Islet precursor cell (in vitro differentiated cells): ENCODE results near the gene ZSWIM3.
"Not testable (repeated sequence)": the region's sequence is repeated elsewhere in the genome, so short reads cannot be mapped to it uniquely, and the experiment has no call there.

Experiments
- DNase-seq: peaks from one replicate; pipeline ENCODE4 v3.0.0-alpha.2; 2018

Gene ZSWIM3

DNA sequence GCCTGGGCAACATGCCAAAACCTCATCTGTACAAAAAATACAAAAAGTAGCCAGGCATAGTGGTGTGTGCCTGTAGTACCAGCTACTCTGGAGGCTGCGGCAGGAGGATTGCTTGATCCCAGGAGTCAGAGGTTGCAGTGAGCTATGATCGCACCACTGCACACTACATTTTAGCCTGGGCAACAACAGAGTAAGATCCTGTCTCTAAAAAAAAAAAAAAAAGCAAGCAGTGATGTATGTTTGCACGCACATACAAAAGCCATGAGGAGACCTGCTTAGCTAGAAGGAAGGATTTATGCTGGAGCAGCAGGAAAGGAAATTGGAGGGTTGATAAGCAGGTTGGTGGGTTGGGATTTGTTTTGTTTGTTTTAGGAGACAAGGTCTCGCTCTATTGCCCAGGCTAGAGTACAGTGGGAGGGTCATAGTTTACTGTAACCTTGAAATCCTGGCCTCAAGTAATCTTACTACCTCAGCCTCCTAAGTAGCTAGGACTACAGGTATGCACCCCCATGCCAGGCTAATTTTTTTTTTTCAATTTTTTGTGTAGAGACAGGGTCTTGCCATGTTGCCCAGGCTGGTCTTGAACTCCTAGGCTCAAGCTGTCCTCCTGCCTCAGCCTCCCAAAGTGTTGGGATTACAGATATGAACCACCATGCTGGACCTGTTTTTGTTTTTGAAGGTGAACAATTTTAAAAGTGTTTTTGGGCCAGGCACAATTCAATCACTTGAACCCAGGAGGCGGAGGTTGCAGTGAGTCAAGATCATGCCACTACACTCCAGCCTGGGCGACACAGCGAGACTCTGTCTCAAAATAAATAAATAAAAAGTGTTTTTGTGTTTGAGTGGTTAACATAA lies 4.0 kb downstream of the ZSWIM3 start:
- no peak for DNase-seq

DNA sequence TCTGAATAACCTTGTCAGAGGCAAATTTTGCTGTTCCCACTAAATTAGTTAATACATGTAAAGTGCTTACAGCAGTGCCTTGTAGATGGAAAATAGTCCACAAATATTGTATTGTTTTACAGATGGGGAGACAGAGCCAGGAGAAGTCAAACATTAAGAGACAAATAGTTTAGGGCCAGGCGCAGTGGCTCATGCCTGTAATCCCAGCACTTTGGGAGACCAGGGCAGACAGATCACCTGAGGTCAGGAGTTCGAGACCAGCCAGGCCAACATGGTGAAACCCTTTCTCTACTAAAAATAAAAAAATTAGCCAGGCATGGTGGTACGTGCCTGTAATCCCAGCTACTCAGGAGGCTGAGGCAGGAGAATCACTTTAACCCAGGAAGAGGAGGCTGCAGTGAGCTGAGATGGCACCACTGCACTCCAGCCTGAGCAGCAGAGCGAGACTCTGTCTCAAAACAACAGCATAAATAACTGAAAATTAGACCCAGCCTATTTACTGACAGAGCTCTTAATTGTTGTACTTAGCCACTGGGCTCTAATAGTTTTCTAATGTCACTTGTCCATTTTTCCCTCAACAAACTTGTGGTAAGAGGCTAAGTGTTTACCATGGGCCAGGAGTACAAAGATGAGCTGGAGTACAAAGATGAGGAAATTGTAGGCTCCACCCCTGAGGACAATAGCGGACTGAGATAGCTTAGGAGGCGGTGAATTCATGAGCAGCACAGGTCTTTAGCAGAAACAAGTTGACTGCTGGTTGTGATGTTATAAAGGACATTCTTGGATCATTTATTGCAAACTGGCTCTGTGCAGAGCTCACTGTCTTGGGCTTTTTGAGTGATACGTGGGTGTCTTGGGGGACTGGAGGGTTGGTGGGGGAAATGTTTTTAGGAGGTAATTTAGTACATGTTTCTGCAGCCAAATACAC lies 6.4 kb downstream of the ZSWIM3 start:
- no peak for DNase-seq

DNA sequence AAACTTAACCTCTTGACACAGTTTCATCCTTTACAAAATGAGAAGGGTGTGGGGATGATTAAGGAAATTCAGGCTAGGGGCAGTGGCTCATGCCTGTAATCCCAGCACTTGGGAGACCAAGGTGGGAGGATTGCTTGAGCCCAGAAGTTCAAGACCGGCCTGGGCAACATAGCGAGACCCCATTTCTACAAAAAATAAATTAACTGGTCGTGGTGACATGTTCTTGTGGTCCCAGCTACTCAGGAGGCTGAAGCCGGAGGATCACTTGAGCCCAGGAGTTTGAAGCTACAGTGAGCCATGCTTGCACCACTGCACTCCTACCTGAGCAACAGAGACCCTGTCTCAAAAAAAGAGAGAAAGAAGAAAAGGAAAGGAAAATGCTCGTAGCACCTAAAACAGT lies 9.0 kb downstream of the ZSWIM3 start:
- DNase-seq: no peak

DNA sequence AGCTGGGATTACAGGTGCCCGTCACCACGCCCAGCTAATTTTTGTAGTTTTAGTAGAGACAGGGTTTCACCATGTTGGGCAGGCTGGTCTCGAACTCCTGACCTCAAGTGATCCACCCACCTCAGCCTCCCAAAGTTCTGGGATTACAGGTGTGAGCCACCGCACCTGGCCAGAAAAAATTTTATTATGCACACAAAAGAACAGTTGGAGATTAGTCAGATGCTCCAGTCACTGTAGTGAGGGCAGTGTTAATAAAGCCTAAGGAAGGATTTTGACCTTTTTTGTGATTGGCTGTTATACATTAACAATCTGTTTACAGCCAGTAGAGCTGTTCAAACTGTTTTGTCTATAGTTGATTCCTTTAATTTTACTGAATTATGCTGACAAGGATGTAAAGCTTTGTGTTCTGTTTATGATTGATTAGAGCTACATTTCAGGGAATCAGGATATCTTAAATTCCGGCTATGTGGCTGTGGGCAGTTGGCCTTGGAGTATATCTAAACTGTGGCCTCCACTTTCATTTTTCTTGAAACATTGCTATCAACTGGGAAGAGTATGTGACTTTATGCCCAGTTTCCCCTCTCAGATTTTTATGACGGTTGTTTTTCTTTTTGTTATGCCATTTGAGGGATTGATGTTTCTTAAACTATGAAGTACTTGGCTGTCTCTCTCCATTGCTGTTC lies 9.9 kb downstream of the ZSWIM3 start:
- DNase-seq: no peak

DNA sequence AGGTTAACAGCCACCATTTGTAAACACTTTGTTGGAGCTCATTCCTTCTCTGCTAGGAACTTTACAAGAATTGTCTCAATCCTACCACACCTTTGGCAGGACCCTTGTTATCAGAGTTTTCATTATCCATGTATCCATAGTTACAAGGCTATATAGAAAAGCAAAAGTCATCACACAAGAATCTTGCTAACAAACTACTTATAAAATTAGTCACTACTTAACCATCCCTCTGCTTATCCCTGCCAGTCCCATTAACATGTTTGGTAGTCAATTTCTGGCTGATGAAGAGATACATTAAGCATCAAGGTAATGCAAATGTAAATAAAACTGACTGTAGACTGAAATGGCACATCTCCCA lies 10.4 kb downstream of the ZSWIM3 start:
- DNase-seq: no peak

DNA sequence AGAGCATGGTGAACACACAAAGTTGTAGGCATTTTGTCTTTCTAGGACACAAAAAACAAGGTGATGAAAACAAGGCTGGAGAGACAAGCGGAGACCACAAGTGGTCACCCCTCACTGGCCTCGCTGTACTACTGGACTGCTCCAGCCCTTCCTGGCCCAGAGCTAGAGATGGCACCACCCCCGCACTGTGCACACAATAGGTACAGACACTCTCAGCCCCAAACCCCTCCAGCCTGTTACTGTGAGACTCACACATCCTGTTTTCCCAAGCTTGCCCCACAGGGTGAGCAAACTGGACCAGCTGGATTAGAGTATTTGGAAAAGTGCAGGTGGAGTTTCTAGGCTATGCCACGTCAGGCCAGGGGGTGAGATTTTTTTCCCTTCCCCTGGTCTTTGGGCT lies 15.2 kb downstream of the ZSWIM3 start:
- DNase-seq: peak; percentile 71

DNA sequence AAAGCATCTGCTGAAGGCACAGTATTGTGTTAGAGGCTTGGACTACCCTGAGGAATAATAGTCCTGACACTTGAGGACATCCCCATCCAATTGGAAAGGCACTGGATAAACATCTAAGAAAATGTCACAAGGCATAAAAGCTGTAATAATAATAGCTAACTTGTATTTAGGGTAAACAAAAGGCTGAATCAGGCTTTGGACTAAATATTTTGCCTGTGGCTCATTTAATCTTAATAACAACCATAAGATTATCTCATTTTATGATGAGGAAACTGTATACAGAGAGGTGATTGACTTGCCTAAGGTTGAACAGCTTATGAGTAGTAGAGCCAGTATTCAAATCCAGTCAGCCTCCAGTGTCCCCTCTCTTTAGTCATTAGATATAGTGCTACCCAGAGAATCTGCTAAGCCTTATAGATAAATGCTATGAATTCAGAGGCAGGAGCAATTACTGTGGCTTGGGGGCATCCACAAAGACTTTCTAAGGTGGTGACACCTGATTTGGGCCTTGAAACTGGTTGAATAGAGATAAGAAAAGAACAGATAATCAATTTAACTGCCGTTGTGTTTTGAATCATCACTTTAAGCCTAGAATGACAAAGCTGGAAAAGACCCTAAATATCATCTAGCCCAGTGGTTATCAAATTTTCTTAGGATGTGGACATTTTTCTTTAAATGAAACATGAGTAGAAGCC lies 16.1 kb downstream of the ZSWIM3 start:
- no peak for DNase-seq

DNA sequence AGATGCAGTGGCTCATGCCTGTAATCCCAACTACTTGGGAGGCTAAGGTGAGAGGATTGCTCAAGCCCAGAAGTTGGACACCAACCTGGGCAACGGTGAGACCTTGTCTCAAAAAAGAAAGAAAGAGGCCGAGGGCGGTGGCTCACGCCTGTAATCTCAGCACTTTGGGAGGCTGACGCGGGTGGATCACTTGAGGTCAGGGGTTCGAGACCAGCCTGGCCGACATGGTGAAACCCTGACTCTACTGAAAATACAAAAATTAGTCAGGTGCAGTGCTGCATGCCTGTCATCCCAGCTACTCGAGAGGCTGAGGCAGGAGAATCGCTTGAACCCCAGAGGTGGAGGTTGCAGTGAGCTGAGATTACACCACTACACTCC lies 16.7 kb downstream of the ZSWIM3 start:
- not testable (repeated sequence) for DNase-seq

DNA sequence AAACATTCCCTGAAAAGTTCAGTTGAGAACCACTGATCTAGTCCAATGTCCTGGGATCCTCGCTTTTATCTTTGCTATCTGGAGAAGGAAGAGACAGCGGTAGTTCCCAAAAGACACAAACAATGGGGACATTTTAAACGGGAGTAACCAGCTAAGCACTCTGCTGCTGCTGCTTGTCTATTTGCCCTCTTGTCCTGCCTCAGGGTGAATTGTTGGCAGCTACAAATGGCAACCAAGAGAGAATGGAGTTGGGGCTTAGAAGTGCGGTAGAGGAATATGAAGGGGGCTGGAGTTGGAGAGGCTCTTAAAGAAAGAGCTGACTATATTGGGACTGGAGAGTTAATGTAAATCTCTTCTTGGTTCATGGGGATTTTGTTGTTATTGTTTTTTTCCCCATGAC lies 17.2 kb downstream of the ZSWIM3 start:
- DNase-seq: no peak

DNA sequence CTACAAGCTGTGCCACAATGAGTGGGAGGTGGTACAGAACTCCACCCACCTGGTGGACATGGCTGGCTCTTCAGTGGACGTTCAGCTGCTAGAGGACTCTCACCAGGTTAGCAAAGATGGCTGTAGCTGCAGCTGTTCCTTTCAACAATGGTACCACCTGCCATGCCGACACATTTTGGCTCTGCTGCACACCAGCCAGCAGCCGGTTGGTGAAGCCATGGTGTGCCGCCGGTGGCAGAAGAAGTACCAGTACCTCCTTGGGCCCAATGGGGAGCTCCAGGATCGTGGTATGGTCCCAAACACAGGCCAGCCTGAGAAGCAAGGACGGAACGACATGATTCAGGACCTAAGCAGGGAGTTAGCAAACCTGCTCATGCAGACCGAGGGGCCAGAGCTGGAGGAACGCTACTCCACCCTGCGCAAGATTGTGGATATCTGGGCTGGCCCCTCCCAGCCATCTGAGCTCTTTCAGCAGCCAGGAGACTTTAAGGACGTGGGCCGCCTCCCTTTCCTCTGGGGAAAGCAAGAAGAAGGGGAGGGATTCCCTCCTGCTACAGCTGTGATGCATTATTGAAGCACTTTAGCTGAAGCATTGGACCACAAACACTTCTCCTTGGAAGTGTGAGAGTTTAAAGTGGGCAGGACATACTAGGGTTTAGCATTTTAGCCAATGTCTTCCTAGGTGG lies 20.8 kb downstream of the ZSWIM3 start:
- no peak for DNase-seq

DNA sequence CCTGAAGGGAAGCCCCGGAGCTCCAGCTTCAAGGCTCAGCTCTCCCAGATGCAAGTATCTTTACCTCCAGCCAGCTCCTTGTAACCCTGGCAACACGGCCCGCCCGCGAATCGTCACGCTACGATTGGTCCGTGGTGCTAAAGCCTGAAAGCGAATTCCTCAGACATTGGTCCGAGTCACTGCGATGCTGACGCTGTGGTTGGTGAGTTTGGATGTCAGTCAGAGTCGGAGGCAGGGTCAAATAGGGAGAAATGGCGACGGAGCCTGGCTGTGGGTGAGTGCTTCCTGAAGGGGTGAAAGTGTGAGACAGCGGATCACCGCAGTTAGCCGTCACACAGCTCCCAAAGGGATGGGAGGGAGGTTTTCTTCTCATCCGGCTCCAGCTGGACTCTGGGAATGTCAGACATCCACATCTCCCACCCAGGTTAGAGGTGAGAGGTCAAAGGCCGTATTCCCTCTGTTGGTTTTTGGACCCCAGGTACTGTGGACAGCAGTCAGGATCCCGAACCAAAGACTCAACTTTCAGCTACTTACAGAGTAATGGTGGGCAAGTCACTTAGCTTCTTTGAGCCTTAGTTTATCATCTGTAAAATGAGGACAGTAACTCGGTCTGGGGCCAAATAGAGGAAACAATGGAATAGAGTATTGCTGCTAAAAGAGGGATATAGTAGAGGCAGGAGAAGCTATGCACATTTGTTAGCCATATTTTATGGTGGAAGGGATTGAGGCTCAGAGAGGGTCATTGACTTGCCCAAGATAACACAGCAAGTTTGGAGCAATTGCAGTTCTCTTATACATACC lies 23.8 kb downstream of the ZSWIM3 start, which contains the start of gene ZSWIM1:
Gene ZSWIM1 (plus strand): TSS at position 240 of the 801 bp plus-strand sequence. CDS start 1,366 bp downstream, outside the sequence.
- peak; percentile 100 for DNase-seq

DNA sequence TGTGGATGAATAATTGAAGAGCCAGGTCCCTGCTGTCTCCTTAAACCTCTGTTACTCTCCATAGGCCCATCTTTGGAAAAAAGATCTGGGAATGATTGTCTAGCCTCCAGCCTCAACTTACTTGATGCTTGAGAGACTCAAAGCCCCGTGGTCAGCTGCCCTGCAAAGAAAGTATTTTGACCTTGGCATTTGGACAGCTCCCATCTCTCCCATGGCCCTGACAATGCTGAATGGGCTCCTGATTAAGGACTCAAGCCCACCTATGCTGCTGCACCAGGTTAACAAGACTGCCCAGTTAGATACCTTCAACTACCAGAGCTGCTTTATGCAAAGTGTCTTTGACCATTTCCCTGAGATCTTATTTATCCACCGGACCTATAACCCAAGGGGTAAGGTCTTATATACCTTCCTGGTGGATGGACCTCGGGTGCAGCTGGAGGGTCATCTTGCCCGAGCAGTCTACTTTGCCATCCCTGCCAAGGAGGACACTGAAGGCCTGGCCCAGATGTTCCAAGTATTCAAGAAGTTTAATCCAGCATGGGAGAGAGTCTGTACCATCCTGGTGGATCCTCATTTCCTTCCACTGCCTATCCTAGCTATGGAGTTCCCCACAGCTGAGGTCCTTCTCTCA lies 25.2 kb downstream of the ZSWIM3 start:
- DNase-seq: no peak

DNA sequence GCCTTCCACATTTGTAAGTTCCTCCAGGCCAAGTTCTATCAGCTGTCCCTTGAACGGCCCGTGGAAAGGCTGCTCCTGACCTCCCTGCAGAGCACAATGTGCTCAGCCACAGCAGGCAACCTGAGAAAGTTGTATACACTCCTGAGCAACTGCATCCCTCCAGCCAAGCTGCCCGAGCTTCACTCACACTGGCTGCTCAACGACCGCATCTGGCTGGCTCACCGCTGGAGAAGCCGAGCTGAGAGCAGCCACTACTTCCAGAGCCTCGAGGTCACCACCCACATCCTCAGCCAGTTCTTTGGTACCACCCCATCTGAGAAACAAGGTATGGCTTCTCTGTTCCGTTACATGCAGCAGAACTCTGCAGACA lies 25.7 kb downstream of the ZSWIM3 start:
- no peak for DNase-seq

DNA sequence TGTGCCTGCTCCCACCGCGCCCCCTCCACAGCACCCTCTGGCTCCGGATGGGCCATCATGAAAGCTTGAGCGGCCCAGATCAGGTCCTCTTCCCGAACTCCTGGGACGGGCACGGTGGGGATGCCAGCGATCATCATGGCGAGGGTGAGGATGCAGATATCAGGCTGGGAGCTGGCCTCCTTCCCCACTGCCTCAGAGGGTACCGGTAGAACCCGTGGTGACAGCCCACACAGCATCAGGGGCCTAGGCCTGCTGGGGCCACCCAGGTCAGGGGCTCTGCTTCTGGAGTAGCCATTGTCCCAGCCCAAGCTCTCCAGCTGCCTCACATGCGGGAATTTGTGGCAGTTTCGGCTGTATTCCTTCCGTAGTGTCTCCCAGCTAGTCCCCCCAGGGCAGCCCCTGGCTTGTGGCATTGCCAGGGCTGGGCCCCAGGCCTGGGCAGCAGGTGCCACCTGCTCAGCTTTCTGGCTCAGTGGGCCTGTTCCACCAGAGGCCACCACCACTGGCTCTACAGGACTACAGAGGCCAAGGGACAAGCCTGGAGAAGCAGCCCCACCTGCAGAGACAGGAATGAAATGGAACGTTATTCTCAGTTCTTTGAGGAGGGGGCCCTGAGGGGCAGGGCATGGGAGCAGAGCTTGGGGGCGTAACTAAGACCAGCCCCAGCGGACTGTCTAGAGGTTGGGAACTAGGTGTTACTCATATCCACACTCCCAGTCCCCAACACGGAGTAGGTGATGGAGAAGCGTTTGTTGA lies 29.4 kb downstream of the ZSWIM3 start:
- DNase-seq: no peak

DNA sequence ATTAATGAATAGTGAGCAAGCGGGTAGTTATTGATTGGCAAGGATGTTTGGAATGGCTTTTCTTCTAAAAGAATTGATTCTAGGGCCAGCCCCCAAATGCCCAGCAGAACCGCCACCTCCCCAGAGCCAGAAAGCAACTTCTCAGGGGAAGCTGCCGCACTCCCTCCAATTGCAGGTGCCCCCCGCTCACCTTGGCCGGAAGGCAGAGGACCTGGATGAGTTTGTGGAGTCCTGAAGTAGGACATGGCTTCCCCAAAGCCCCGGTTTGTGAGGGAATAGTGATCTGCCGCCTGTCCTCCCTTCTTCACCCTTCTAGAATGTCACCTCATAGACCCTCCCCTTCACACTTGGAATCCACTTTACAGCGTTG lies 29.9 kb downstream of the ZSWIM3 start, which contains the start of gene SPATA25:
Gene SPATA25 (minus strand): TSS at position 277 of the 370 bp plus-strand sequence. CDS start 32 bp downstream, at position 245.
- no peak for DNase-seq

DNA sequence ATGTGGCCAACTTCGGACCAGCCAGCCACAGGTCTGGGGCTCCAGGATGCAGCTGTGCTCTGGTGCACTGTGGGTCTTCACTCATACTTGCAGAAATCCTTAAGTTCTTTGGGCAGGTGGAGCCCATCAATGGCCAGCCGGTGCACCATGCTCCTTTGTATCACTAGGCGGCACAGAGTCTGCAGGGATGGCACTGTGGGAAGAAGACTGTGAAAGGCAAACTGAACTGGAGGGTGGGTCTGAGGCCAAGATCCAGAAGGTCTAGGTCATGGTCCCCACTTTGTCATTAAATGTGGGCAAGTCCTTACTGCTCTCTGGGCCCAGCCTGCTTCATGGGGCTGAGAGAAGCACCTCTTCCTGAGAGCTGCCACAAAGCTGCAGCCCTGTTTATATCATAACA lies 31.3 kb downstream of the ZSWIM3 start:
- DNase-seq: no peak

DNA sequence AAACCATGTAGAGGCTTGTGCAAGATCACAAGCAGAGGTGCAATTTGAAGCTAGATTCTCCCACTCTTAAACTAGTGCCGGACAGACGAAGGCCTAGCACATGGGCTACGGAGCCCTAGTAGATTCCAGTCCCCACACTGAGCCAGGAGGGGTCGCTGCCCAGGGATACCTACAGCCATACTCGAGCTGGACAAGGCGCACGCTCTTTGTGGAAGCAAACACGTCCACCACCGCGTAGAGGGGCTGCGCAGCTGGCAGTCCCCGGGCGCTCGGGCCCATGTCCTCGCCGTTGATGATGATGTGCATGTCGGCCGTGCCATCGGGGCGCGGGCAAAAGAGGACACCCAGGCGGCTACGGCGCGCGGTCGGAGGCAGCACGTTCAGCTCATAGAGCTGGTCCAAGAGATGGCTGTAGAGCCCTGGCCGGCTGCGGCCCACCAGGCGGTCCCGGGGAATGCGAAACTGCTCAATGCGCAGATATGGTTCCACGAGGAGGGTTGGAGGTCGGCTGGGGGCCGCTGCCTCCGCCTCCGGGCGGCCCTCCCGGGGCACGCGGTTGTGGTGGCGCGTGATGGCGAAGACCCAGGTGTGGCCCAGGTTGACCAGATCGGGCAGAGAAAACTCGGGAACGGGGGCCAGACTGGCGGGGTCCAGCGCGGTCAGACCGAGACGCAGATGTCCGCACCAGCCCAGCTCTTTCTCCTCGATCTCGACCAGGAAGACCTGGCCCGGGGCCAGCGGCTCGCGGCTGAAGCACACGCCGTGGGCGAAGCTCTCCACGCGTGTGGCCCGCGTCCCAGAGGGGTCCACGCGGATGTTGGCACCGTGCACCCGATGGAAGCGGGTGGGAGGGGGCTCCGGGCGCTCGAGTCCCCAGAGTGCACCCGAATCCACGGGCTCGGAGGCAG lies 32.9 kb downstream of the ZSWIM3 start:
- peak; percentile 94 for DNase-seq
